ENCODE measurements around the gene VIM. TPM values are rescaled to one million over a fixed set of nuclear protein-coding genes. Genes with fewer than 3 reads are reported as not detected.

VIM gene
- polyA plus RNA-seq, 1 donor = 706 TPM

DNA sequence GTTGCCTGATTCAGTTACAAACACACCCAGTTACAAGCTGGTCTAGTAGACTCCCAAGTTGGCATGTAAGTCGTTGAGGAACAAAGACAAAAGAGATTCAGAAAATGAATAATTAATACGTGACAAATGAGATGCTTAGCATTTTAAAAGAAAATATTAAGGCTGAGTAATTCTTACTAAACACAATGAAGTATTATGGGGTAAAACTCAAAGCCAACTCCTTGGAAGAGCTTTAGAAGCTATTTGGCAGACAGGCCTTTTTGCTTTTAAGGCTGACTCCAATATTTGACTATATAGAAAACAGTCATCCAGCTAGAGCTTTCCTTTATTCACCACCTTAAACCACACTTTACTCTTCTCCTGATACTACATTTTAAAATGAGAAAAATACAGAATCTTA, 32.0 kb upstream of the VIM start:
- Histone ChIP-seq H3K27me3 (ENCODE audit: control insufficient read depth, insufficient read depth, low read length) (no peaks in the 10 kb centered on the region), H3K36me3 (ENCODE audit: control insufficient read depth, insufficient read depth, low read length) (no peaks in the 10 kb centered on the region), H3K9me3 (ENCODE audit: control insufficient read depth, low read depth, low read length) (no peaks in the 10 kb centered on the region), H3K4me3 (ENCODE audit: low read length) (no peak overlapping the region), H3K4me1 (ENCODE audit: control insufficient read depth, insufficient read depth, low read length) (peaks cover 6% of the 10 kb centered on the region), H3K27ac (ENCODE audit: low read length) (no peak overlapping the region)
- 80% methylated on average over 2 of the region's 2 CpGs for WGBS (ENCODE audit: insufficient coverage, low lambda C conversion rate)
- no peak for DNase-seq

DNA sequence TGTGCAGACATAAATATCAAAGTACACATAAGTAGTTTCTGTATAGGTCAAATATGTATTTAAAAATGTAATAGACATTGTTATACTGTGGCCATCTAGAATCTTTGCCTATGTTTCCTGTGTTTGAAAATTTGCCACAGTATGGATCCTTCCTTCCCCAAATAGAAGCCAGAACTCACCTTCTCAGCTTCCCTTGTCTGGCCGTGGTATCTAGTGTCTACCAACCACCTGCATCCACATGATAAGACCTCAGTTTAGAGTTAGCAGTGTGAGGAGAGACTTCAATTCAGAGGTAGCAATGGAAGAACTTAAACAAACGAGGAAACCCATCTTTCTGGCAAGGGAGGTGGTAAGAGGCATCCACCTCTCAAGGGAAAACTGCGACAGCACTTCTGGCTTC, 31.5 kb upstream of the VIM start:
- no peak for DNase-seq
- Histone ChIP-seq H3K27me3 (ENCODE audit: control insufficient read depth, insufficient read depth, low read length) (no peaks in the 10 kb centered on the region), H3K27ac (ENCODE audit: low read length) (no peak overlapping the region), H3K4me1 (ENCODE audit: control insufficient read depth, insufficient read depth, low read length) (peaks cover 6% of the 10 kb centered on the region), H3K36me3 (ENCODE audit: control insufficient read depth, insufficient read depth, low read length) (no peaks in the 10 kb centered on the region), H3K4me3 (ENCODE audit: low read length) (no peak overlapping the region), H3K9me3 (ENCODE audit: control insufficient read depth, low read depth, low read length) (no peaks in the 10 kb centered on the region)
- WGBS (ENCODE audit: insufficient coverage, low lambda C conversion rate) = no CpG with 5 or more reads among the region's 3 CpGs

DNA sequence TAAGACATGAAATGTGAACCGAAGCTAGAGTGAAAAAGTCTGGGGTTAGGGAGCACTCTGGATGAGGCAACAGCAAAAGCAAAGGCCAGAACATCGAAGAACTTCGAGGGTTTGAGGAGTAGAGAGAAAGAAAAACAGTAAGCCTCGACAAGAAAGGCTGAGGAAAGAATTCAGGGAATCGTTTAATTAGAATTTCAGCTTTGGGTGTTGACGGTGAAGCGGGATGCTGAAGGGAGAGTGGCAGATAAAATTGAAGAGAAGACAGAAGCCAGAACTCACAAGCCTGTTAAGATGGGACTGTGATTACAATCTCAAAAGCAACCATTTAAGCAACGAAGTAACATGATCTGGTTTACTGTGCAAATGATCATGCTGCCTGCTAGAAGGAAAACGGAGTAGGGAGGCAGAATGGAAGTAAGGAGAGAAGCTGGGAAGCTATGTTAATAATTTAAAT, 28.7 kb upstream of the VIM start:
- Histone ChIP-seq H3K4me1 (ENCODE audit: control insufficient read depth, insufficient read depth, low read length) (peaks cover 15% of the 10 kb centered on the region), H3K9me3 (ENCODE audit: control insufficient read depth, low read depth, low read length) (no peaks in the 10 kb centered on the region), H3K4me3 (ENCODE audit: low read length) (no peak overlapping the region), H3K36me3 (ENCODE audit: control insufficient read depth, insufficient read depth, low read length) (no peaks in the 10 kb centered on the region), H3K27ac (ENCODE audit: low read length) (peak overlapping the region; percentile 88), H3K27me3 (ENCODE audit: control insufficient read depth, insufficient read depth, low read length) (no peaks in the 10 kb centered on the region)
- 48% methylated on average over 8 of the region's 9 CpGs for WGBS (ENCODE audit: insufficient coverage, low lambda C conversion rate)
- DNase-seq = peak in 1 of 2 donors; percentile 18

DNA sequence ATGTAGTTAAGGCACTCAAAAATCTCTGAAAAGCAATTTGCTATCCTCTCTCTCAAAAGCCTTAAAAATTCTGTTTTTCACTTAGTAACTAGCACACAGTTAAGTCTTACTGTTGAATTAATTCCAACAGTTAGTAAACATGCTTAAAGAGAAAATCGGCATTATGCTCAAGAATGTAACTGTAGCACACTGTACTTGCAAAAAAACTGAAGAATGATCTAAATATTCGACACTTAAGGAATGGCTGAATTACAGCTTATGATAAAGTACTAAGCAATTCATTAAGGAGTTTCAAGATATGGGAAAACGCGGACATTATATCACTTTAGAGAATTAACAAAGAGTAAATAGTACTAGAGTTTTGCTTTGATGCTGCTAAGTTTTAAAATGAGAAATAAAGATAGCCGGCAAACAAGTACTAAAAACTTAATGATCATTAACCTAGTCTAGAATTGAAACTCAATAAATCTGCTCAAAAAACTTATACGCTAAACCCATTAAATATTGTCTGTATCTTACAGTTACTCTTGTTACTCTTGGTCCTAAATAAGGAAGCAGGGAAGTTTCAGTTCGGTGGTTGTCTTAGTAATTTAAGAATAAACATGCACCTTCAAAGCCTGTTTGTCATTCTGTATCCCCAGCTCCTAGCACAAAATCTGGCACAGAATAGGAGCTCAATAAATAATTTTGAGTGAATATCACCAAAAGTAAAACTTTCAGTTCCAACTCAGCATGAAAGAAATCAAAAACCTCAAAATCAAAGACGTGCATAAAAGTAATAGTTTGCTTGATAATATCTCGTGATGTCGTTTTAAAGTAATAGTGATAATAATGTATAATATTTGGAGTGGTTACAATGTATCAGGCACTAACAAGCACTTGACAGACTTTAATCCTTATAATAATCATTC, 27.8 kb upstream of the VIM start:
- Histone ChIP-seq H3K36me3 (ENCODE audit: control insufficient read depth, insufficient read depth, low read length) (no peaks in the 10 kb centered on the region), H3K27me3 (ENCODE audit: control insufficient read depth, insufficient read depth, low read length) (no peaks in the 10 kb centered on the region), H3K4me3 (ENCODE audit: low read length) (peak overlapping the region; percentile 74), H3K9me3 (ENCODE audit: control insufficient read depth, low read depth, low read length) (no peaks in the 10 kb centered on the region), H3K27ac (ENCODE audit: low read length) (peak overlapping the region; percentile 88), H3K4me1 (ENCODE audit: control insufficient read depth, insufficient read depth, low read length) (peaks cover 15% of the 10 kb centered on the region)
- no peak for DNase-seq
- WGBS (ENCODE audit: insufficient coverage, low lambda C conversion rate) = 39% methylated on average over 5 of the region's 10 CpGs

DNA sequence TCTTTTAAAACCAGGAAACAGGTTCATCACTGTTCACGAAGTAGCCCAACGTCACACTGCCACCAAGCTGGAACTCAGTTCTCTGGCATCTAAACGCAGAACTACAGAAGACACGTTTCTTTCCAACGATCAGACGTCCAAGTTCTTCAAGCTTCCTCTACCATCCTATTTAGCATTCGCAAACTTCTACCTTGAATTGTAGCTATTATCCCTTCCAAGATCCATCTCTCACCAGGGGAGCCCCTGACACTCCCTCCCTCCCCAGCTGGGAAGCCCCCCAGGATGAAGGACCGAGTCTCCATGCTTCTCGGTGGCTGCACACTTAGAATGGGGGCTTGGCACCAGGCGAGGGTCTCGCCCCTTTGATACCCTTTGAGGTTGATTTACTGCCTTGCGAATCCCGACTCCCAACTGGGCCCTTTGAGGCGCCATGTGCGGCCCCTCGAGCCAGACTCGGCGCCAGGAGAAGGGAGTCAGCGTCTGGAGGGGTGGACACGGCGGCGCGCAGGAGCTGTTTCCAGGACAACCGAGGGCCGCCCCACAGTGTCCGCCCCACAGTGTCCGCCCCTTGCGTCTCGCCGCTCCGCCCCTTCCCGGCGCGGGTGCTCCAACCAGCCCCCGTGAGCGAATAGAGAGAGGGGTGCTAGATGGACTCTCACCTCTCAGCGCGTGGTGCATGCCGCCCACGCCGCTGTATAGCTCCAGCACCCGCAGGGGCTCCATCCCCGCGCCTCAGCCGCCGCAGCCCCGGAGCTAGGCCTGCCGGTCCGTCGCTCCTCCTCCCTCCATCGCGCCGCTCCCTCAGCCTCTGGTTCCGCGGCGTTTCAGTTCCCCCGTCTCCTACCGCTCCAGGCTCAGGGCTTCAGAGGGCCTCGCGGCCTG, 26.9 kb upstream of the VIM start, which contains the start of gene TRDMT1:
Gene TRDMT1 (minus strand): TSS at position 761 of the 882 bp plus-strand sequence. CDS start 38 bp downstream, at position 723.
- peak within 1 kb of the TSS; percentile 88 for H3K27ac ChIP-seq (ENCODE audit: low read length)
- peak; percentile 89 to 97 for DNase-seq
- H3K27me3 ChIP-seq (ENCODE audit: control insufficient read depth, insufficient read depth, low read length) = no peaks in the 10 kb centered on the region
- no peaks in the 10 kb centered on the region for H3K36me3 ChIP-seq (ENCODE audit: control insufficient read depth, insufficient read depth, low read length)
- H3K4me3 ChIP-seq (ENCODE audit: low read length) = peak within 1 kb of the TSS; percentile 74
- no CpG with 5 or more reads among the region's 60 CpGs for WGBS (ENCODE audit: insufficient coverage, low lambda C conversion rate)
- H3K4me1 ChIP-seq (ENCODE audit: control insufficient read depth, insufficient read depth, low read length) = peaks cover 15% of the 10 kb centered on the region
- no peaks in the 10 kb centered on the region for H3K9me3 ChIP-seq (ENCODE audit: control insufficient read depth, low read depth, low read length)

DNA sequence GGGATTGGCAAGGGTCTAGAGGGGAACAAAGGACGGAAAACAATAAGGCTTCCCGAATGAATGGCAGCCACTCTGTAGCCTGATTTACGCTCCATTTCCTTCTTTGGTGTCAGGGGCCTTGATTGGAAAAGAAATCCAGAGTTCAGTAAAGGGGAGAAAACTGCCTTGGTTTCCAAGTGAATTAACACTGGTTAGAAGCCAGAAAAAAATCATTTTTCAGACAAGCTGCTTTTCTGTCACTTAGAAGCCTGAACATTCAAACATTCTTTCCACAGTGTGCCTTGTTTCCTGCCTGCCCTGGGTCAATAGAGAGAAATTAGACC, 26.3 kb upstream of the VIM start:
- Histone ChIP-seq H3K27me3 (ENCODE audit: control insufficient read depth, insufficient read depth, low read length) (no peaks in the 10 kb centered on the region), H3K4me3 (ENCODE audit: low read length) (peak overlapping the region; percentile 74), H3K9me3 (ENCODE audit: control insufficient read depth, low read depth, low read length) (no peaks in the 10 kb centered on the region), H3K27ac (ENCODE audit: low read length) (peak overlapping the region; percentile 88), H3K4me1 (ENCODE audit: control insufficient read depth, insufficient read depth, low read length) (peaks cover 15% of the 10 kb centered on the region), H3K36me3 (ENCODE audit: control insufficient read depth, insufficient read depth, low read length) (no peaks in the 10 kb centered on the region)
- WGBS (ENCODE audit: insufficient coverage, low lambda C conversion rate) = no CpG with 5 or more reads among the region's 3 CpGs
- no peak for DNase-seq

DNA sequence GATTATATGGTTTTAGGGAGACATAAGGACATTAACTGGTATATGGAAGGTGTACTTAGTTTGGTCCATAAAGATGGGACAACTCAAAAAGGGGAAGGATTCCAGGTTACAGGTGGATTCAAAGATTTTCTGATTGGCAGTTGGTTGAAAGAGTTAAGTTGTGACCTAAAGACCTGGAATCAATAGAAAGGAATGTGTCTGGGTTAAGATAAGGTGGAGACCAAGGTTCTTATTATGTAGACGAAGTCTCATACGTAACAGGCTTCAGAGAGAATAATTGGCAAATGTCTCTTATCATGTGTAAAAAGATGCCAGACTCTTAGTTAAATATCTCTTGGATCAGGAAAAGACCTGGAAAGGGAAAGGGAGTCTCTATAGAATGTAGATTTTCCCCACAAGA, 25.5 kb upstream of the VIM start:
- Histone ChIP-seq H3K4me1 (ENCODE audit: control insufficient read depth, insufficient read depth, low read length) (peaks cover 15% of the 10 kb centered on the region), H3K4me3 (ENCODE audit: low read length) (no peak overlapping the region), H3K36me3 (ENCODE audit: control insufficient read depth, insufficient read depth, low read length) (no peaks in the 10 kb centered on the region), H3K27ac (ENCODE audit: low read length) (peak overlapping the region; percentile 88), H3K9me3 (ENCODE audit: control insufficient read depth, low read depth, low read length) (no peaks in the 10 kb centered on the region), H3K27me3 (ENCODE audit: control insufficient read depth, insufficient read depth, low read length) (no peaks in the 10 kb centered on the region)
- DNase-seq = peak in 1 of 2 donors; percentile 11
- WGBS (ENCODE audit: insufficient coverage, low lambda C conversion rate) = no CpG with 5 or more reads among the region's 2 CpGs

DNA sequence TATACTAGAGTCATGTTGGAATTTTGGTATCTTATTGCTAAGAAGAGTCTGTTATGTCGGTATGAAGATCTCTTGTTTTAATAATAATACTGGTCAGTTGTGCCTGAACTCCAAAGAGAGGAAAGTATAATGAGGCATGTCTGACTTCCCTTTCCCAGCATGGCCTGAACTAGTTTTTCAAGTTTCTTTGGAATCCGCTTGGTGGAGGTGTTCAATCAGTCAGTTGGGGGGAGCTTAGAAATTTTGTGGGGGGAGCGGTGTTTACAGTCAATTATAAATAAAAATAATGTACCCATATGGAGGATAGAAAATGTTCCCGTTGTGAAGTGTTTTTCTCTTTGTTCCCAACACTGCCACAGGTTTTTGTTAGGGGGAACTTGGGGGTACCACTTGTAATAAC, 25.0 kb upstream of the VIM start:
- DNase-seq = no peak
- no peaks in the 10 kb centered on the region for H3K9me3 ChIP-seq (ENCODE audit: control insufficient read depth, low read depth, low read length)
- H3K27me3 ChIP-seq (ENCODE audit: control insufficient read depth, insufficient read depth, low read length) = no peaks in the 10 kb centered on the region
- no peak overlapping the region for H3K4me3 ChIP-seq (ENCODE audit: low read length)
- no CpG with 5 or more reads among the region's 4 CpGs for WGBS (ENCODE audit: insufficient coverage, low lambda C conversion rate)
- no peaks in the 10 kb centered on the region for H3K36me3 ChIP-seq (ENCODE audit: control insufficient read depth, insufficient read depth, low read length)
- H3K27ac ChIP-seq (ENCODE audit: low read length) = no peak overlapping the region
- H3K4me1 ChIP-seq (ENCODE audit: control insufficient read depth, insufficient read depth, low read length) = peaks cover 15% of the 10 kb centered on the region

DNA sequence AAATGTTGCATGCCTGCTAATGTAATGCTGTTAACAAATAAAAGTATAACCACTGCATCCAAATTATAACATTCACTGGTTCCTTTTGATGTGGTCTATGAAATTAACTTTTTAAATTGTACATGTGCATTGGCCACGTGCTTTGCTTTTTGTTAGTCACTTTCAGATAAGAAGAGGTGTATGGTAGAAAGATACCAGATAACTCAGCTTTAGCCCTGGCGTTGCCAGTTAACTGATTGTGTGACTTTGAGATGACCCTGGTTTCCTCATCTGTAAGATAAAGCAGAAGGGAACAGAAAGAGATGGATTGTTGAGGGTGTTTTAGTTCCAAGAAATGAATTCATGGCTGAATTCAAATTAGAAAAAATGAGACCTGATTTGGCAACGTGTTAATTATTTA, 24.6 kb upstream of the VIM start:
- Histone ChIP-seq H3K4me1 (ENCODE audit: control insufficient read depth, insufficient read depth, low read length) (peaks cover 15% of the 10 kb centered on the region), H3K4me3 (ENCODE audit: low read length) (no peak overlapping the region), H3K27me3 (ENCODE audit: control insufficient read depth, insufficient read depth, low read length) (no peaks in the 10 kb centered on the region), H3K36me3 (ENCODE audit: control insufficient read depth, insufficient read depth, low read length) (no peaks in the 10 kb centered on the region), H3K9me3 (ENCODE audit: control insufficient read depth, low read depth, low read length) (no peaks in the 10 kb centered on the region), H3K27ac (ENCODE audit: low read length) (no peak overlapping the region)
- whole genome bisulfite sequencing (ENCODE audit: insufficient coverage, low lambda C conversion rate) = 41% methylated on average over 3 of the region's 3 CpGs
- DNase-seq = no peak

DNA sequence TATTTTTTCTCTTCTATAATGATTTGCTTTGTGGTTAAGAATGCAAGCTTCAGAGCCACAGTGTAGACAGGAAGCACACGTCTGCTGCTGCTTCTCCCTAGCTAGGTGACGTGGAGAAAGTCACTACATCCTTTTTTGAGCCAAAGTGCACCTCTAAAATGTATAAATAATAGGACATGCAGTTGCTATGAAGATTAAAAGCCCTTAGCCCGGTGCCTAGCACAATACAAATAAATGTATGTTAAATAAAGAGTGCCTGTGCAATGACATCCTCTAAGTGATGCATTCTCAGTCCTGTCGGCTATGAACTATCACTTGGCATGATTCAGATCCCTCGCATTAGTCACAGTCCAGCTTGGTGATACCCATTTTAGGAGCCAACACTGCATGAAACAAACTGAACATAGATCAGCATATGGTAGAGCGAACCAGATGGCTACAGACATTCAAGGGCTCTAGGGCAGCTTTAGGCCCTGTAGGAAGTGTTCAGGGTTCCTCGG, 21.8 kb upstream of the VIM start:
- H3K27me3 ChIP-seq (ENCODE audit: control insufficient read depth, insufficient read depth, low read length) = no peaks in the 10 kb centered on the region
- peaks cover 9% of the 10 kb centered on the region for H3K4me1 ChIP-seq (ENCODE audit: control insufficient read depth, insufficient read depth, low read length)
- 100% methylated on average over 1 of the region's 7 CpGs for WGBS (ENCODE audit: insufficient coverage, low lambda C conversion rate)
- H3K4me3 ChIP-seq (ENCODE audit: low read length) = no peak overlapping the region
- no peak overlapping the region for H3K27ac ChIP-seq (ENCODE audit: low read length)
- H3K36me3 ChIP-seq (ENCODE audit: control insufficient read depth, insufficient read depth, low read length) = no peaks in the 10 kb centered on the region
- no peaks in the 10 kb centered on the region for H3K9me3 ChIP-seq (ENCODE audit: control insufficient read depth, low read depth, low read length)
- no peak for DNase-seq
